Neural crest cell (in vitro differentiated cells): ENCODE measurements around the gene UBQLN1. TPM values are rescaled to one million over a fixed set of nuclear protein-coding genes. Genes with fewer than 3 reads are reported as not detected.

Experiments used
- DNase-seq: peaks from one replicate; pipeline ENCODE4 v3.0.0; 2021; ENCODE audit warnings: low read depth, mixed read lengths, low spot score
- H3K27ac Mint-ChIP-seq: one replicate; pipeline ENCODE4 v1.8.0; 2021; ENCODE audit warnings: mild to moderate bottlenecking, mixed read lengths; ENCODE audit not compliant: unreplicated experiment
- H3K27me3 Mint-ChIP-seq: 2 replicates; pipeline ENCODE4 v1.8.0; 2021; ENCODE audit warnings: low read depth, mild to moderate bottlenecking, mixed read lengths
- H3K36me3 Mint-ChIP-seq: 2 replicates; pipeline ENCODE4 v1.8.0; 2021; ENCODE audit warnings: low read depth, mild to moderate bottlenecking, mixed read lengths
- H3K4me1 Mint-ChIP-seq: 2 replicates; pipeline ENCODE4 v1.8.0; 2021; ENCODE audit warnings: mixed read lengths
- H3K4me3 Mint-ChIP-seq: one replicate; pipeline ENCODE4 v1.8.0; 2021; ENCODE audit warnings: mild to moderate bottlenecking, mixed read lengths
- H3K9me3 Mint-ChIP-seq: 2 replicates; pipeline ENCODE4 v1.8.0; 2021; ENCODE audit warnings: mixed read lengths
- total RNA-seq: library from RNA; stranded (reverse); gene quantifications from 2 replicates; pipeline ENCODE4 v1.2.1, GENCODE V29; 2021
- TF ChIP-seq, protein P1 (sequence below): fragments of 200-600 bp; sonication (generic); conservative IDR thresholded peaks from 2 replicates; pipeline ENCODE4 v1.5.0; 2021; ENCODE audit warnings: antibody characterized with exemption, mild to moderate bottlenecking

Gene UBQLN1
- total RNA-seq, 1 donor from 2014 or later = 109 TPM

GRCh38 chr9:83724436-83724835 lies 16.7 kb upstream of the UBQLN1 start:
- TF ChIP-seq, protein P1, sequence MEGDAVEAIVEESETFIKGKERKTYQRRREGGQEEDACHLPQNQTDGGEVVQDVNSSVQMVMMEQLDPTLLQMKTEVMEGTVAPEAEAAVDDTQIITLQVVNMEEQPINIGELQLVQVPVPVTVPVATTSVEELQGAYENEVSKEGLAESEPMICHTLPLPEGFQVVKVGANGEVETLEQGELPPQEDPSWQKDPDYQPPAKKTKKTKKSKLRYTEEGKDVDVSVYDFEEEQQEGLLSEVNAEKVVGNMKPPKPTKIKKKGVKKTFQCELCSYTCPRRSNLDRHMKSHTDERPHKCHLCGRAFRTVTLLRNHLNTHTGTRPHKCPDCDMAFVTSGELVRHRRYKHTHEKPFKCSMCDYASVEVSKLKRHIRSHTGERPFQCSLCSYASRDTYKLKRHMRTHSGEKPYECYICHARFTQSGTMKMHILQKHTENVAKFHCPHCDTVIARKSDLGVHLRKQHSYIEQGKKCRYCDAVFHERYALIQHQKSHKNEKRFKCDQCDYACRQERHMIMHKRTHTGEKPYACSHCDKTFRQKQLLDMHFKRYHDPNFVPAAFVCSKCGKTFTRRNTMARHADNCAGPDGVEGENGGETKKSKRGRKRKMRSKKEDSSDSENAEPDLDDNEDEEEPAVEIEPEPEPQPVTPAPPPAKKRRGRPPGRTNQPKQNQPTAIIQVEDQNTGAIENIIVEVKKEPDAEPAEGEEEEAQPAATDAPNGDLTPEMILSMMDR = no peak
- Mint-ChIP-seq H3K36me3 (no peaks in the 10 kb centered on the region), H3K27me3 (peaks cover 14% of the 10 kb centered on the region), H3K9me3 (no peaks in the 10 kb centered on the region), H3K27ac (no peak overlapping the region), H3K4me1 (no peaks in the 10 kb centered on the region), H3K4me3 (no peak overlapping the region)
- DNase-seq = no peak

- Mint-ChIP-seq H3K4me3 (no peak overlapping the region), H3K9me3 (no peaks in the 10 kb centered on the region)
Measured at GRCh38 chr9:83722726-83723495, 15.2 kb upstream of the UBQLN1 start.

GRCh38 chr9:83721509-83721908 lies 13.8 kb upstream of the UBQLN1 start:
- Mint-ChIP-seq H3K9me3 (no peaks in the 10 kb centered on the region), H3K27ac (no peak overlapping the region), H3K27me3 (peaks cover 14% of the 10 kb centered on the region), H3K4me1 (no peaks in the 10 kb centered on the region), H3K36me3 (no peaks in the 10 kb centered on the region), H3K4me3 (no peak overlapping the region)
- TF ChIP-seq, protein P1 = no peak
- no peak for DNase-seq

More at GRCh38 chr9:83722726-83723495, 15.2 kb upstream of the UBQLN1 start:
- TF ChIP-seq, protein P1 = no peak
- no peaks in the 10 kb centered on the region for H3K4me1 Mint-ChIP-seq
- H3K36me3 Mint-ChIP-seq = no peaks in the 10 kb centered on the region
- H3K27me3 Mint-ChIP-seq = peaks cover 14% of the 10 kb centered on the region
- no peak overlapping the region for H3K27ac Mint-ChIP-seq
- no peak for DNase-seq

GRCh38 chr9:83715794-83716193 lies 8.0 kb upstream of the UBQLN1 start:
- Mint-ChIP-seq H3K4me1 (no peaks in the 10 kb centered on the region), H3K27ac (no peak overlapping the region), H3K27me3 (no peaks in the 10 kb centered on the region), H3K36me3 (no peaks in the 10 kb centered on the region), H3K9me3 (no peaks in the 10 kb centered on the region), H3K4me3 (no peak overlapping the region)
- TF ChIP-seq, protein P1 = no peak
- no peak for DNase-seq

- TF ChIP-seq, protein P1 = no peak
- DNase-seq = no peak
- H3K36me3 Mint-ChIP-seq = no peaks in the 10 kb centered on the region
- no peaks in the 10 kb centered on the region for H3K4me1 Mint-ChIP-seq
- H3K27me3 Mint-ChIP-seq = no peaks in the 10 kb centered on the region
- H3K9me3 Mint-ChIP-seq = no peaks in the 10 kb centered on the region
- no peak overlapping the region for H3K27ac Mint-ChIP-seq
- no peak overlapping the region for H3K4me3 Mint-ChIP-seq
Measured at GRCh38 chr9:83715221-83715620, 7.5 kb upstream of the UBQLN1 start.
